Measurements from ENCODE around the gene CLIP4.

DNA sequence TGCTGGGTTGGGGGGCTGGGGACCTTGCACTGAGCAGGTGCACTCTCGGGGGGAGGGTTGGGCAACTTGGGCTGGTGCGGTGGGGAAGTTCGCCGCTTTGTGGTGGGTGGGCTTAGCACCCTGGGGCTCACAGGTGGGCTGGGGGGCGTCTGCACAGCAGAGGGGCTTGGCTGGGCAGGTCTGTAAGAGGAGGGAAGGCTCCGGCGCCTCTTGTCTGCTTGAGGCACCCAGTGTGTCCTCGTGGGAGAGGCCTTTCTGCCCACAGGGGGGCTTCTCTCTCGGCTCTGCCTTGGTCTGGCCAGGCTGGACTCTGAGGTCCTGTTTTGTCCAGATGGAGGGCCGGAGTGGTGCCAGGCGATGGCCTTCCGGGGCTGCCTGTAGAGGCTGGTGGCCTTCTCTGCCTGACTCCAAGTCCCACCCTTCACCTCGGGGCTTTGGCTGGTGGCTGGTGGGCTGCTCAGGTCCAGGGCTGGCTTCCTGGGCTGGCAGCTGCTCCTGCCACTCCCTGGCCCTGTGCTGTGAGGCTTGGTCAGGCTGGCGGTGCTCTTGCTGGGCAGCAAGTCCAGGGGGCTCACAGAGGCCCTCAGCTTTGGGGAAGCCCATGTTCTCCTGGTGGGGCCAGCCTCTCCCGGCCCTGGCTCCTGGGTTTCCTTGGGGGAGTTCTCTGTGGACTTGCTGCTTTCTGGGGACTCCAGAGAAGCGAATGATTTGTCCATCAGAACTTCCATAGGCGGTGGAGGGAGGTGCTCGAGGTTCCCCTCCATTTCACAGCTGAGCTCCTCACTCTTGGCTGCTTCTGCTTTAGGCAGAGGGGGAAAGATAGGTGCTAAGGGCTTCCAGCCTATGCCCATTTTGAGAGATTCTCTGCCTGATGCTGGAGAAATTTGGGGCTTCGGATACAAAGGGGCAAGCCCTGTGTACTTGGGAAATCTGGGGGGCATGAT, 43.9 kb upstream of the CLIP4 start:
- TF ChIP-seq POLR2A (IDR thresholded peaks at IDR 0.05) (no peak), POLR2AphosphoS5 (IDR thresholded peaks at IDR 0.05) (no peak)
- TF ChIP-seq, protein P1, sequence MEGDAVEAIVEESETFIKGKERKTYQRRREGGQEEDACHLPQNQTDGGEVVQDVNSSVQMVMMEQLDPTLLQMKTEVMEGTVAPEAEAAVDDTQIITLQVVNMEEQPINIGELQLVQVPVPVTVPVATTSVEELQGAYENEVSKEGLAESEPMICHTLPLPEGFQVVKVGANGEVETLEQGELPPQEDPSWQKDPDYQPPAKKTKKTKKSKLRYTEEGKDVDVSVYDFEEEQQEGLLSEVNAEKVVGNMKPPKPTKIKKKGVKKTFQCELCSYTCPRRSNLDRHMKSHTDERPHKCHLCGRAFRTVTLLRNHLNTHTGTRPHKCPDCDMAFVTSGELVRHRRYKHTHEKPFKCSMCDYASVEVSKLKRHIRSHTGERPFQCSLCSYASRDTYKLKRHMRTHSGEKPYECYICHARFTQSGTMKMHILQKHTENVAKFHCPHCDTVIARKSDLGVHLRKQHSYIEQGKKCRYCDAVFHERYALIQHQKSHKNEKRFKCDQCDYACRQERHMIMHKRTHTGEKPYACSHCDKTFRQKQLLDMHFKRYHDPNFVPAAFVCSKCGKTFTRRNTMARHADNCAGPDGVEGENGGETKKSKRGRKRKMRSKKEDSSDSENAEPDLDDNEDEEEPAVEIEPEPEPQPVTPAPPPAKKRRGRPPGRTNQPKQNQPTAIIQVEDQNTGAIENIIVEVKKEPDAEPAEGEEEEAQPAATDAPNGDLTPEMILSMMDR (IDR thresholded peaks at IDR 0.05): no peak

Measured in transverse colon (tissue), 4 donors.